ENCODE results near the gene CRYGD. TPM values are rescaled to one million over a fixed set of nuclear protein-coding genes. Genes with fewer than 3 reads are reported as not detected.

CRYGD gene
- total and polyA plus RNA-seq, 9 of the 15 experiments (the other 6 are each of a cell fraction or from before 2014, with no cell fraction given), result not detected

GRCh38 chr2:208112969-208113368 lies 11.4 kb downstream of the CRYGD start:
- no peaks in the 10 kb centered on the region for H3K36me3 ChIP-seq (ENCODE audit: control insufficient read depth, insufficient read depth, low read length)
- intact Hi-C loops (cut with micrococcal nuclease), result no loop called here
- H2AFZ ChIP-seq (ENCODE audit: low read depth, low read length), result no peak overlapping the region
- H3K9ac ChIP-seq (ENCODE audit: insufficient read depth in 1 of 2, low read depth in 2 of 2, low read length in 2 of 2), result no peak overlapping the region
- no peaks in the 10 kb centered on the region for H3K9me1 ChIP-seq (ENCODE audit: control insufficient read depth, insufficient read depth, low read length)
- POLR2A ChIA-PET, result no interaction called here
- H3K9me3 ChIP-seq (replicated peaks; ENCODE audit: control insufficient read depth, insufficient read depth, low read depth, low read length), result no peaks in the 10 kb centered on the region
- no peaks in the 10 kb centered on the region for H4K20me1 ChIP-seq (replicated peaks; ENCODE audit: control insufficient read depth, insufficient read depth, low read length)
- no peak for FAIRE-seq
- CTCF ChIA-PET (ENCODE audit: low intra/inter-chr PET ratio), result interaction anchor here (0.6 kb wide), 1 partner anchor 9 kb away, joined by 5 read pairs; no protein-coding TSS in a partner anchor
- no peaks in the 10 kb centered on the region for H3K4me1 ChIP-seq (replicated peaks in 1 of 2; ENCODE audit: control insufficient read depth in 2 of 2, insufficient read depth in 2 of 2, low read length in 2 of 2)
- H3K4me3 ChIP-seq, result no peak overlapping the region
- H3K4me2 ChIP-seq (ENCODE audit: insufficient read depth, low read length), result no peak overlapping the region
- BruUV-seq (replicated peaks), result no TSS peak
- H3K27ac ChIP-seq (ENCODE audit: extremely low read depth, low read depth, low read length), result no peak overlapping the region
- in situ Hi-C loops (cut with MboI), result no loop called here
- ATAC-seq, result no peak
- H3K79me2 ChIP-seq (ENCODE audit: control insufficient read depth, insufficient read depth, low read length), result no peaks in the 10 kb centered on the region
- DNase-seq (ENCODE audit: extremely low read depth in 1 of 4, low spot score in 3 of 4), result no peak
- 17% methylated on average over 7 of the region's 7 CpGs for WGBS (ENCODE audit: insufficient coverage, low coverage, missing lambda C conversion rate)
- no peaks in the 10 kb centered on the region for H3K27me3 ChIP-seq (ENCODE audit: control insufficient read depth in 2 of 2, insufficient read depth in 2 of 2, low read length in 2 of 2)
- TF ChIP-seq ARID4B (CRISPR knock-in tag; IDR thresholded peaks at IDR 0.05) (no peak), ZNF740 (CRISPR knock-in tag; IDR thresholded peaks at IDR 0.05) (no peak), ZNF740 (tag; IDR thresholded peaks at IDR 0.05) (no peak), ZNF592 (IDR thresholded peaks at IDR 0.05) (no peak), SREBF1 (IDR thresholded peaks at IDR 0.05; ENCODE audit: borderline replicate concordance, low read depth, low read length) (no peak), ZBTB34 (CRISPR knock-in tag; IDR thresholded peaks at IDR 0.05) (no peak), ZC3H8 (IDR thresholded peaks at IDR 0.05) (no peak), IRF9 (tag; IDR thresholded peaks at IDR 0.05) (no peak), ATF7 (IDR thresholded peaks at IDR 0.05) (no peak), ILF3 (IDR thresholded peaks at IDR 0.05; ENCODE audit: borderline replicate concordance) (no peak)

Measured in K562 (cell line).